ENCODE measurements around the gene PTPRQ. TPM values are rescaled to one million over a fixed set of nuclear protein-coding genes. Genes with fewer than 3 reads are reported as not detected.
"Not testable (repeated sequence)": the region's sequence is repeated elsewhere in the genome, so short reads cannot be mapped to it uniquely, and the experiment has no call there.

Gene PTPRQ
- total RNA-seq, 1 experiment from 2014 or later, result not detected

DNA sequence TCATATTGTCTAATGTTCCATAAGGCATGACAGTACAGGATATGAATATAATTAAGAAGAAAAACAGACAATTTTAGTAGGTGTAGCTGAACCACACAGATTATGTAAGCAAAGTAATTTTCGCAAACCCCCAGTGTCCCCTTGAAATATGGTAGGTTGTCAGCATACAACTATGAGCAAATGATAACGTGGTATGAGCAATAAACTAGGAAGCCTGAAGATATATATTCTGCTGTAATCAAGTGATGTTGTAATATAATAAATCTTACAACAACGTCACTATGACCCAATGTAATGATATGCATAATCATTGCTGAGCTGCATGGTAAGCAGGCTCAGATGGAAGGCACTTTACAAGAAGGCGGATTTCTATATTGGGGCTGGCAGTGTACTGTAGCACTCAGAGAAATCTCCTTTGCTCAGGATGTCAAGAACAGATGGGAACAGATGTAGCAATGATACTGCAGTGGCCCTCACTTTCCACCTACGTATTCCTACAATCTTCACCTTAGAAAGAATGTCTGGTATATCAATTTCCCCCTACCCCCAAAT, 215.6 kb downstream of the PTPRQ start:
- Mint-ChIP-seq H3K36me3 (ENCODE audit: insufficient read depth, unreplicated experiment) (no peaks in the 10 kb centered on the region), H3K27me3 (ENCODE audit: unreplicated experiment) (no peaks in the 10 kb centered on the region), H3K27ac (ENCODE audit: unreplicated experiment) (no peak overlapping the region), H3K4me3 (ENCODE audit: low read depth, unreplicated experiment) (no peak overlapping the region), H3K4me1 (ENCODE audit: low read depth, unreplicated experiment) (no peaks in the 10 kb centered on the region), H3K9me3 (ENCODE audit: low read depth, unreplicated experiment) (no peaks in the 10 kb centered on the region)
- intact Hi-C loops (cut with micrococcal nuclease; ENCODE audit: unreplicated experiment), result no loop called here
- no peak for DNase-seq
- CTCF ChIA-PET, result no interaction called here
- BruUV-seq (replicated peaks), result no TSS peak
- no peak for TF ChIP-seq CTCF (IDR thresholded peaks at IDR 0.05; ENCODE audit: unreplicated experiment)

GRCh38 chr12:80662586-80662985, 218.6 kb downstream of the PTPRQ start:
- TF ChIP-seq CTCF (IDR thresholded peaks at IDR 0.05; ENCODE audit: unreplicated experiment), result no peak
- CTCF ChIA-PET, result no interaction called here
- Mint-ChIP-seq H3K4me3 (ENCODE audit: low read depth, unreplicated experiment) (no peak overlapping the region), H3K4me1 (ENCODE audit: low read depth, unreplicated experiment) (no peaks in the 10 kb centered on the region), H3K27me3 (ENCODE audit: unreplicated experiment) (no peaks in the 10 kb centered on the region), H3K27ac (ENCODE audit: unreplicated experiment) (no peak overlapping the region), H3K36me3 (ENCODE audit: insufficient read depth, unreplicated experiment) (no peaks in the 10 kb centered on the region), H3K9me3 (ENCODE audit: low read depth, unreplicated experiment) (peaks cover 3% of the 10 kb centered on the region)
- no peak for DNase-seq
- no TSS peak for BruUV-seq (replicated peaks)
- intact Hi-C loops (cut with micrococcal nuclease; ENCODE audit: unreplicated experiment), result no loop called here

DNA sequence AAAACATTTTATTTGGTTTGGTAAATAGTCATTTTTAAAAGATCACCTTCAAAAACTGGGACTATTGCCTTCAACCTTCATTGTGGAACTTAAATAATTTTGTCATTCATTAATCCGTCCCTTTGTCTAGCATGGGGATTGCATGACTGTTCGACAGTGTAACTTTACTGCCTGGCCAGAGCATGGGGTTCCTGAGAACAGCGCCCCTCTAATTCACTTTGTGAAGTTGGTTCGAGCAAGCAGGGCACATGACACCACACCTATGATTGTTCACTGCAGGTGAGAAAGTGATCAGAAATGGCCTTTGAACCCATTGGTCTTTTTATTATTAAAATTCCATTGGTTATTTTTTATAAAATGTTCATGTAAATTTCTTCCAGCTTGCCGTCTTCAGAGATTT, 226.2 kb downstream of the PTPRQ start:
- intact Hi-C loops (cut with micrococcal nuclease; ENCODE audit: unreplicated experiment), result no loop called here

DNA sequence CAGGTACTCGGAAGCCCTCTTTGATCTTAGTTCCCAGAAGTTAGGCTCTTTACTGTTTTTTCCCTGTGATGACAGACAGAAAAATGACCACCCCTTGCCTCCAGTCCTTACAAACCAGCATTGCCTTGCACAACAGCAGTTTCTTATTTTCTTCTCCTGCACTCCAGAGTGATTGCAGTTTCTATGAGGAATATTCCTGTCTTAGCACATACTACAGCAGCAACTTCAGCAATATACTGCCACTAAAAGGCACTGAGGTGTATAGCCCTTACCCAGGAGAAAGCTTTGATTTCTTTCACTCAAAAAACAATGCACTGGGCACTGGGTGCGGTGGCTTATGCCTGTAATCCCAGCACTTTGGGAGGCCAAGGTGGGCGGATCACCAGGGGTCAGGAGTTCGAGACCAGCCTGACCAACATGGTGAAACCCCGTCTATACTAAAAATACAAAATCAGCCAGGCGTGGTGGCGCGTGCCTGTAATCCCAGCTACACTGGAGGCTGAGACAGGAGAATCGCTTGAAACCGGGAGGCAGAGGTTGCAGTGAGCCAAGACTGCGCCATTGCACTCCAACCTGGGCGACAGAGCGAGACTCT, 232.1 kb downstream of the PTPRQ start:
- H3K9me3 Mint-ChIP-seq (ENCODE audit: low read depth, unreplicated experiment); BruUV-seq (replicated peaks); CTCF ChIA-PET; H3K27ac Mint-ChIP-seq (ENCODE audit: unreplicated experiment); H3K36me3 Mint-ChIP-seq (ENCODE audit: insufficient read depth, unreplicated experiment); H3K4me1 Mint-ChIP-seq (ENCODE audit: low read depth, unreplicated experiment); H3K4me3 Mint-ChIP-seq (ENCODE audit: low read depth, unreplicated experiment); intact Hi-C loops (cut with micrococcal nuclease; ENCODE audit: unreplicated experiment); DNase-seq; H3K27me3 Mint-ChIP-seq (ENCODE audit: unreplicated experiment): not testable (repeated sequence)

More for the DNA sequence above, 226.2 kb downstream of the PTPRQ start:
- H3K4me1 Mint-ChIP-seq (ENCODE audit: low read depth, unreplicated experiment), result no peaks in the 10 kb centered on the region
- H3K36me3 Mint-ChIP-seq (ENCODE audit: insufficient read depth, unreplicated experiment), result no peaks in the 10 kb centered on the region
- CTCF ChIA-PET, result no interaction called here
- H3K27ac Mint-ChIP-seq (ENCODE audit: unreplicated experiment), result no peak overlapping the region
- H3K27me3 Mint-ChIP-seq (ENCODE audit: unreplicated experiment), result no peaks in the 10 kb centered on the region
- DNase-seq, result no peak
- H3K9me3 Mint-ChIP-seq (ENCODE audit: low read depth, unreplicated experiment), result peaks cover 3% of the 10 kb centered on the region
- BruUV-seq (replicated peaks), result no TSS peak
- no peak for TF ChIP-seq CTCF (IDR thresholded peaks at IDR 0.05; ENCODE audit: unreplicated experiment)
- no peak overlapping the region for H3K4me3 Mint-ChIP-seq (ENCODE audit: low read depth, unreplicated experiment)

DNA sequence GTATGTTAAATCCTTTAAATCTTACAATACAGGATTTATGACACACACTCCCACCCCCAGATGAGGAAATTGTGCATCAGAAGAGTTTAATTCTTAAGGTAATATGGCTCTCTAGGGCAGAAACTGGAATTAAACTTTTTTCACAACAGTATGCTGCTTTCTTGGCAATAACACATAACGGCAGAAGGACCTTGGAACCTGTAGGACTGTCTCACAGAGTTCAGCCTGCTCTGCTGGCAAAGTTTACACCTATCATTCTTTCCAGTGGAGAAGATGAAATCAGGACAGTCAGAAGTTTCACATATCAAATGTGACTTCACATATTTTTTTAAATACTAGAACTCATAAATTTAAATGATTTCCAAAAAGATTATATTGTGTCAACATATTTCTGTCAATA, 232.8 kb downstream of the PTPRQ start:
- H3K4me1 Mint-ChIP-seq (ENCODE audit: low read depth, unreplicated experiment), result no peaks in the 10 kb centered on the region
- DNase-seq, result no peak
- no peak for TF ChIP-seq CTCF (IDR thresholded peaks at IDR 0.05; ENCODE audit: unreplicated experiment)
- BruUV-seq (replicated peaks), result no TSS peak
- no peaks in the 10 kb centered on the region for H3K36me3 Mint-ChIP-seq (ENCODE audit: insufficient read depth, unreplicated experiment)
- no peaks in the 10 kb centered on the region for H3K27me3 Mint-ChIP-seq (ENCODE audit: unreplicated experiment)
- intact Hi-C loops (cut with micrococcal nuclease; ENCODE audit: unreplicated experiment), result no loop called here
- CTCF ChIA-PET, result no interaction called here
- no peak overlapping the region for H3K4me3 Mint-ChIP-seq (ENCODE audit: low read depth, unreplicated experiment)
- no peak overlapping the region for H3K27ac Mint-ChIP-seq (ENCODE audit: unreplicated experiment)
- H3K9me3 Mint-ChIP-seq (ENCODE audit: low read depth, unreplicated experiment), result no peaks in the 10 kb centered on the region
